HG03432 (cell line): ENCODE results near the gene KIAA0040.

Experiments used
- ATAC-seq: cut with Tn5 transposase; IDR thresholded peaks from one replicate; pipeline ENCODE4 v1.9.1; 2021; ENCODE audit warnings: mild to moderate bottlenecking, moderate library complexity; ENCODE audit not compliant: unreplicated experiment

The KIAA0040 gene

GRCh38 chr1:175145899-175146528 is 46.6 kb downstream of the KIAA0040 start:
- no peak for ATAC-seq

- no peak for ATAC-seq
These were observed 54.0 kb downstream of the KIAA0040 start for GRCh38 chr1:175138579-175138978.

DNA sequence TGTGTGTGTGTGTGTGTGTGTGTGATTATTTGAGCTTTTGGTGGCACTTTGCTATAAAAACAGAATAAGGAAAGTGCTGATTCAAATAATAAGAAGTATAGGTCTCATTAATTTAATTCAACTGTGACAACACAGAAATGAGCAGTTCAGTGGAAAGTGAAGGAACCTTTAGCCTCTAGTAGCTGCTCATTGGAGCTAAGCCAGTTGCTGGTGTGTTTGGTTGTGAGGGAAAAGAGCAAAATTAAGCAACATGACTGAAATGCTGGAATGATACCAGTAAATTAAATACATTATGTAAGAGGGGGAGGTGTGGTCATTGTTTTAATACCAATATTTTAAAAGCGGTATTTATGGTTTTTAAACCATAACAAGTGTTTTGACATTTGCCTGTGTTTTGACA is 55.2 kb downstream of the KIAA0040 start:
- no peak for ATAC-seq

GRCh38 chr1:175136246-175136645 is 56.3 kb downstream of the KIAA0040 start:
- no peak for ATAC-seq

GRCh38 chr1:175134500-175134899 is 58.1 kb downstream of the KIAA0040 start:
- ATAC-seq, result no peak

DNA sequence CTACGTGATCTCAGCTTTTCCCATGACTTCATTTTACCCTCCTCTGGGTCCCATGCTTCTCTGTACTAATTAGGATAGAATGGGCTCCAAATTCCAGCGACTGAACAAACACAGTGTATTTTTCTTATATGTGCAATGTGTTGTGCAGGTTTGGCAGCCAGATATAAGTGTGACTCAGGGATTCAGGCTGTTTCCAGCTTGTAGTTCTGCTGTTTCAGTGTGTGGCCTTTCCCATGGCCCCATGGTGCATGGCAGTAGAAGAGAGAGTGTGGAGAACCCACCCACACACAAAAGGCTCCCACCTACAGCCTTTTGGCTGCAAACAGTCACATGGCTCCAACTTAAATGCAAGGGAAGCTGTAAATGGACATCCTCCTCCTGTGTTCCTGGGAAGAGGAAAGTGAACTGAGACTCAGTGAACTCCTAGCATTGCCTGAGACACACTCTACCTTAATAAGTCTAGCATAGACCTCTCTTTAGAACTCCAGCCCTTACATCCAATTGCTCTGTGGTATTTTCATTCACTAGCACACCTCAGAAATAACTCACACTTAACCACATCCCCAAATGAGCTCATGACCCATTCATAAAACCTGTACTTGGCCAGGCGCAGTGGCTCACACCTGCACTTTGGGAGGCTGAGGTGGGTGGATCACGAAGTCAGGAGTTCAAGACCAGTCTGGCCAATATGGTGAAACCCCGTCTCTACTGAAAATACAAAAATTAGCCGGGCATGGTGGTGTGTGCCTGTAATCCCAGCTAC is 58.7 kb downstream of the KIAA0040 start:
- ATAC-seq, result no peak

DNA sequence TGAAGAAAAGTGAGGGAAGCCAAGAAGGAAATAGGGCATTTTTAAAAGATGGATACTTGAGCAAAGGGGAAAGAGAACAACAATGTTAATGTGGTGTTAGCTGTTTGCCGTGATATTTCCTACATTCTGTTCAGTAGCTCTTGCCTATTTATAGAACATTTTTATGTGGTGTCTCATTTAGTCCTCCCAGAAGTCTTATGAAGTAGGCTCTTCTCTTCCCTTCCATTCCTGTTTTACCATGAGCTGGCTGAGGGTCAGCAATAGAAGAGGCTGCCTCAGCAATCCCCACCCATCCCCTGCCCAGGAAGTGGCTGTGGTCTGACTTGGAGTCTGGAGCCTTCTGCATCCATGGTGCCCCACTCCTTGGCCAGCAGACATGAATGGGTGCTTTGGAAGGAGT is 60.1 kb downstream of the KIAA0040 start:
- ATAC-seq, result no peak

GRCh38 chr1:175131095-175131494 is 61.5 kb downstream of the KIAA0040 start:
- ATAC-seq, result no peak

GRCh38 chr1:175130649-175131045 is 61.9 kb downstream of the KIAA0040 start:
- no peak for ATAC-seq

DNA sequence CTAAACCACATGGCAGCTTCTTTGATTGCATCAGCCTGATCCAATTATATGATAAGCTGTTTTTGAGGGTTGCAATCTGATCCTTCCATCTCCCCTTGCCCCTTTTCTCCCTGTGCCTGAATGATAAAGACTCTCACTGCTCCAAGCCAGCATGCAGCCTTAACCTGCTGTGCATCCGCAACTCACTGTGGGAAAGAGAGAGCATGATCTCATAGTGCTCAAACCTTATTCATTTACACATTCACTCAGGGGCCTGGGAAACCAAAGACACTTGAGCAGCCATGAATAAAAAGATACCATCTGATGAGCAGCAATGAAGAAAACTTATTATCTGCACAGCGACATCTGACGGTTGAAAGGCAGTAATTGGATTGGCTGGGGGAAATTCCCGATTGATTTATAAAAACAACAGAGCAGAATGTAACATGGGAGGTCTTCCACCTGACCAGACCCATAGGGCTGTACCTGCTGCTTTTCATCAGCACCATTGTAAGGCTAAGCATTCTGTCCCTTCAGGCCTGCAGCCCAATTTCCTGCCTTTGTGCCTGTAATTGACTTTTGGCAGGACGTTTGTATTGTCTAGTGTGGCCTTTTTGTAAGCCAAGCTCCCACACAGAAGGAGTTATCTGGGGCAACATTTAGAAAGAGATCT is 62.5 kb downstream of the KIAA0040 start:
- ATAC-seq, result no peak

DNA sequence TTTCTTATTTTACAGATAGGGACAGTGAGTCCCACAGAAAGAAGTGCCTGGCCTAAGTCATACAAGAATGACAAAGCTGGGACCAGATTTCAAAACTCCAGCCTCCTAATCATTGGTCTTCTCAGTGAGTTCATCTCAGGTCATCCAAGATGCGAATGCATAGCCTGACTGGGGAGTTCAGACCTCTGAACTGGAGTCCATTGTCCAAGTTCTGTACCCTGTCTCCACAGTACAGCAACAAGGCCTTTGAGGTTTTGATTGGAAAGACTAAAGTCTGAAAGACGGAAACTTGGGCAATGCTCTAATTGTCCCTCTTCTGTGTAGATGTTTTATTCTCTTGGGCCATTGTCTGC is 63.0 kb downstream of the KIAA0040 start:
- no peak for ATAC-seq

DNA sequence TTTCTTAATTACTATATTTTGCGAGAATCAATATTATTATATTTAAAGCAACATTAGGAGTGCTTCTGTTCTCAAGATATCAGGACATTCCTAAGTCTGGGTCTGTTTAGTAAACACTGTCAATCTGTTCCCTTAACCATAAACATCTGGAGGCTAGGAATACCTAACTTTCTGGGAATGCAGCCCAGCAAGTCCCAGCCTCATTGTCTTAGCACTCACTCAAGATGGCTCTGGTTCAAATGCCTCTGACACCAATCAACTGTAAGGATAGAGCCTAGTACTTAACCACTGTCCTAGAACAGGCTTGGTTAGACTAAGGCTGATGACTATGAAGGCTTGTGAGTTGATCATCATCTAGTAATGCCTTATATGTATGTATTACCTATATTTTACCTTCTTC is 63.4 kb downstream of the KIAA0040 start:
- no peak for ATAC-seq

- ATAC-seq, result no peak
These were observed 64.1 kb downstream of the KIAA0040 start for GRCh38 chr1:175128523-175128922.

DNA sequence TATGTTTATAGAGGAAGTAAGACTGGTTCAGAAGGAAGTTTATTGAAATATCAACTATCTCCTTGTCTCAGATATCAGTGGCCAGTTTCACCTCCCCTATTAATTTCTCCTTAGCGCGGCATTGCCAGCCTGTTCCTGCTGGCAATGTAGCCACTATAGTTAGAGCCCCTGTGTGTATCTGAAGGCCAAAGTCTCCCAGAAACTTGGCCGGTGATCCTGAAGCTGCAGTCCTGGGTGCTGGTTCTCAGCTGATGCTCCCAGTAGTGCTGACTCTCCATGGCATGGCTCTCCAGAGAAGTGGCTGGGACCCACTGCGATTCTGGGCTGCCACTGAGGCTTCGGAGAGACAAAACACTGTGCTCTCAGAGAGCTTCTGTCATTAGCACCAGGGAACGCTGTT is 65.0 kb downstream of the KIAA0040 start:
- ATAC-seq, result no peak

- ATAC-seq, result no peak
These were observed 66.2 kb downstream of the KIAA0040 start for GRCh38 chr1:175126347-175126746.

DNA sequence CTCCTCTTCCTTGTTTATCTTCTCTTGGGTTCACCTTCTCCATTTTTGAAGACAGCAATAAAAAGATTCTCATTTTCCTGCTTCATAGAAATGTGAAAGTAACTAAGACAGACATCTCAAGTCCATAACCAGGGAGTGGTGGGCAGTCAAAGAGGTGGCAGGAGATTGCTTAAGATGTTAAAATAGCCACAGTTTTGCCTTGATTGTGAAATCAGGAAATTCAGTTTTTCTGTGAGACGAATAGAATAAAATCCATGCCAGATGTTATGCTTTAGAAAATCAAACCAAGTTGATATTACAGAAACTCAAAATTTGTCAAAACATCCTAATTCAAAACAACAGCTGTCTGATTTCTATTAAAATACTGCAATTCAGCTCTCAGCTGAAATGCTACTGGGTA is 67.7 kb downstream of the KIAA0040 start:
- no peak for ATAC-seq

DNA sequence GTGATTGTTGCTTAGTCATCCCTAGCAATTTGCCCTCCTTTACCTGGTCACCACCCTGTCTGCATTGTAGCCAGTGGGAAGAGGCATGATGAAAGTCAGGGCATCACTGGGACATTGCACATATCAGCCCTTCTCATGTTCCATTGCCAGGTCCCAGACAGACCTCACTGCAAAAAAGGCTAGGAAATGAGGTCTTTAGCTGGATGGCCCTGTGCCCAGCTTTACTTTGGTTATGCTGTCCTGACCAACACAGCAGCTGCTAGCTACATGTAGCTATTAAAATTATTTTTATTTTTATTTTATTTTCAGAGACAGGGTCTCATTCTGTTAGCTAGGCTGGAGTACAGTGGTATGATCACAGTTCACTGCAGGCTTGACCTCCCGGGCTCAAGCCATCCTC is 72.1 kb downstream of the KIAA0040 start:
- no peak for ATAC-seq

- peak; percentile 59 for ATAC-seq
These were observed 73.9 kb downstream of the KIAA0040 start for GRCh38 chr1:175118375-175119367.

- no peak for ATAC-seq
These were observed 75.7 kb downstream of the KIAA0040 start for GRCh38 chr1:175116903-175117302.

- ATAC-seq, result no peak
These were observed 76.3 kb downstream of the KIAA0040 start for GRCh38 chr1:175116210-175116798.

DNA sequence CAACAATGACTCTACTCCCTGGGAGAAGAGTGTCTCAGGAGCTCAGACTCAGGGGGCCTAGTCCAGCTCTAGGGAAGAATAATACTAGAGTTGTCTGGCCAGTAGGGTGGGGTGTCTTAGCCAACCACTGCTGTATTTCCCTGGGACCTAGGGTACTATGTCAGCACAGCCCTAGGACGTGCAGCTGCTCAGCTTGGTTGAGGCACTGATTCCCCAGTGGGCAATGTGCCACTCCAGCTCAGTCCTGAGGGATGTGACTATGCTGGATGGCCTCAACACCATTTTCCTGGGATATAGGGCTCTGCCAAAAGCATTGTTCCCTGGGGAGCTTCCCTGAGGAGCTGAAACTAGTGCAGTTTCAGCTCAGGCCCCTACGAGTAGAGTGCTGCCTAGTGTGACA is 77.6 kb downstream of the KIAA0040 start:
- ATAC-seq, result no peak
